ENCODE results near the gene PDHB.
"Not testable (repeated sequence)": the region's sequence is repeated elsewhere in the genome, so short reads cannot be mapped to it uniquely, and the experiment has no call there.

Gene PDHB

GRCh38 chr3:58433400-58434167 is at the start of gene PDHB:
PDHB (minus strand) TSS chr3:58433832; CDS start chr3:58433809, 23 bp downstream.
- peak; percentile 38 for DNase-seq

GRCh38 chr3:58482917-58483636 is 49.4 kb upstream of the PDHB start:
- DNase-seq, result no peak

- no peak for DNase-seq
These were observed 46.7 kb upstream of the PDHB start for GRCh38 chr3:58480309-58480708.

DNA sequence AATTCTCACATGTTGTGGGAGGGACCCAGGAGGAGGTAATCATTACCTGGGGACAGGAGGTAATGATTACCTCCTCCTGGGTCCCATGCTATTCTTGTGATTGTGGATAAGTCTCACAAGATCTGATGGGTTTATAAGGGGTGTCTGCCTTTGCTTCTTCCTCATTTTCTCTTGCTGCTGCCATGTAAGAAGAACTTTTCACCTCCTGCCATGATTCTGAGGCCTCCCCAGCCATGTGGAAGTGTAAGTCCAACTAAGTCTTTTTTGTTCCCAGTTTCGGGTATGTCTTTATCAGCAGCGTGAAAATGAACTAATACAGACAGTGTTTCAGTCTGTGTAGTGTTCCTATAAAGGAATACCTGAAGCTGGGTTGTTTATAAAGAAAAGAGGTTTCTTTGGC is 45.1 kb upstream of the PDHB start:
- no peak for DNase-seq

- DNase-seq, result no peak
These were observed 41.4 kb upstream of the PDHB start for GRCh38 chr3:58474967-58475578.

- no peak for DNase-seq
These were observed 40.8 kb upstream of the PDHB start for GRCh38 chr3:58474348-58474911.

DNA sequence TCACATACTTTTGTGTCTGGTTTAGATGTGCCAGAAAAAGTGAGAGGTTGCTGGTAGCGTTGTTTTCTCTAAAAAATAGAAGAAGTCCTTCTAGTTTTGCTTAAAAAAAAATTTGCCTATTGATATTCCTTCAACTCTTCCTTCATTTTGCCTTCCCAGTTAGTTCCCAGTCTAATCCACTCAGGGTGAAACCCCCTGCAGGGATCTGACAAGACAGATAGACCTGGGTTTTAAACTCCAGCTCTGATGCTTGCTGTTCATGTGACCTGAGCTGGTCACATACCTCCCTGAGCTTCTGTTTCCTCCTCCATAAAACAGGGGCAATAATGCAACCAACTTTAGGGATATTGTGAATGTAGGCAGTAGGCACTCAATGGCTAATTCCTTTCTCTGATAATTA is 39.6 kb upstream of the PDHB start:
- no peak for DNase-seq

DNA sequence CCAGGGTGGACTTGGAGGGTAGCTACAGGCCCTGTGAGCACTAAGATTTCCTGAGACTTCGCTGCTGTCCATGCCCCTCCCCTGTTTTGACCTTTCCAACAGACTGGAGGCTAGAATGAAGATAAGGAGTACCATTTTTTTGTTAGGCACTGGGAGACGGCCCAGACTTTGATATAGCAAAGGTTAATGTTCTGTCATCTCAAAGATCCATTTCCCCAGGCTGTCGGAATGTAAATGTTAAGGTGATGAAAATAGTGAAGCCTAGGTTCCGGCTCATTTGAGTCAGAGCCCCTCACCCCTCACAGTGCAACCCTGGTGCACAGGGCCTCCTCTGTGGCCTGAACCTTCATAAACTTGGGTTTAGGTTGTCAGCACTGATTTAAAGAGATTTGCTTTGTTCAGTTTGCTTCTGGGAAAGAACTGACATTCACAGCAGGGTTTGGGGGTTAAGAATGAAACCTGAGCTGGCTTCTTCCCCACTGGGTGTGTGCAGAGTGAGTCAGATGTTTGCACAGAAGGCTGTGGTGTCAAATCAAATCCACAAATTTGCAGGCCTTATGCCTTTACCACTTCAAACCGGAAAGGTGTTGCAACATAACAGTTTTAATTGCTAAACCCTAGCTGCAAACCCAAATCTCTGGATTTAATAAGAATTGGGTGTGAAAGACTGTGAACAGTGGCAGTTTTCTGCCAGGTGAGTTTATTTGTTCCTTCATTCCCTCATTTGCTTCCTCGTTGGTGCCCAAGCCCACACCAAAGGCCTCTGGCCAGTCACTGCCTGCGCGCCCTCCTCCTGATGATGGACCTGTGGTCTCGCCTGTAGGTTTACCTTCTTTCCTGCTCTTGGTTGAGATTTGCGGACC is 37.6 kb upstream of the PDHB start:
- DNase-seq, result peak; percentile 89

DNA sequence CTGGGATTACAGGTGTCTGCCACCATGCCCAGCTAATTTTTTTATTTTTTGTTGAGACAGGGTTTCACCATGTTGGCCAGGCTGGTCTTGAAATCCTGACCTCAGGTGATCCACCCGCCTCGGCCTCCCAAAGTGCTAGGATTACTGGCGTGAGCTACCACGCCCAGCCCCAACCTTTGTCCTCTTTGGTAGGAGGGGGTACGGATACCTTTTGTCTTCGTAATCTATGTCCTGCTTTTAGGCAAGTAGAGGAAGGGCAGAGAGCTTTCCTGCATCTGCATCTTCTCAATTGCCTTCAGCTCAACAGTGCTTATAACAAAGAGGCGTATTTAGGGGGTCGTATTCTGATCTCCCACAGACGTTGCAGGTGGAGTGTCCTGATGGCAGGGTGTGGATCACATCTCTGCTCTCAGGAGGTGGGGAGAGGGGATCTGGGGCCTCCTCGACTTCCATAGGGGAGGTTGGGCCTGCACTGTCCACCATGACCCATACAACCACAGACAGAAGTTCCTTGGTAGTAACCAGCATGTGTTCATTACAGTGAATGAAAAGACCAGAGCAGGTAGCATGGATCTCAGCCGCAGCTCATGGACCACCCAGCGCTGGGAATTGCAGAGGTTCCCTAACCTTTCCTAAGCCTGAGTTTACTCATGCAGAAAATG is 36.9 kb upstream of the PDHB start:
- no peak for DNase-seq

DNA sequence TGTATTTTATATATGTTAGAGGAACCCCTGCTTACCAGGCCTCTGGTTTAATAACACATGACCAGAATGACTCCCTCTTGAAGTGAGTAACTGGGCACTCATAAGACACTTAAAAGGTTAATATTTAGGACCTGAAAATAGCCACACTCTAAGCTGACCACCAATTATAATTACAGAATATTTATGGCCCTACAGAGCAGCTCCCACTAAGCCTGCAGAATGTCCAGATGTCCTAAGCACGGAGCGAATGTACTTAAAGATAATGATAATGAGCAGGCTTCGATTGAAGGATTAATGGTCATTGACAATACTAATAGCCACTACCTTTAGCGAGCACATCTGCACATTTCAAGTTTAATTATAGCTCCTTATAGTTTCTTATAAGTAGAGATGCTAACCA is 35.5 kb upstream of the PDHB start:
- no peak for DNase-seq

GRCh38 chr3:58466899-58467563 is 33.4 kb upstream of the PDHB start:
- DNase-seq, result no peak

- DNase-seq, result no peak
These were observed 31.2 kb upstream of the PDHB start for GRCh38 chr3:58464866-58465265.

- no peak for DNase-seq
These were observed 30.3 kb upstream of the PDHB start for GRCh38 chr3:58463942-58464271.

- DNase-seq, result peak; percentile 39
These were observed 29.7 kb upstream of the PDHB start for GRCh38 chr3:58463181-58463941.

DNA sequence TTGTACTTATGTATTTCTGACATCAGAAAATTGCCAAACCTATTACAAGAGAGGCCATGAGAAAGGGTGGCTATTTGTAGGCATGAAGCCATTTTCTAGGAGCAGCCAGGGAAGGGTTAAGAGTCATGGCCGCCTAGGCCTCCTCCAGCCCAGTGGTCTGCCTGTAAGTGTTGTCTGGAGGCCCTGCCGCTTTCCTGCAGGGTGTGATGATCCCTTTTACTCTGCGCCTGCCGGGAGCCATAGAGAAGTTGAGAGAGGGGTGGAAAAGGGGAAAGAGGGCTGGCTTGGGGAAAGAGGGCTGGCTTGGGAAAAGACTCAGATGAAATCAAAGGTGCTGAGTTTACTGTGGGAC is 29.2 kb upstream of the PDHB start:
- DNase-seq, result no peak

DNA sequence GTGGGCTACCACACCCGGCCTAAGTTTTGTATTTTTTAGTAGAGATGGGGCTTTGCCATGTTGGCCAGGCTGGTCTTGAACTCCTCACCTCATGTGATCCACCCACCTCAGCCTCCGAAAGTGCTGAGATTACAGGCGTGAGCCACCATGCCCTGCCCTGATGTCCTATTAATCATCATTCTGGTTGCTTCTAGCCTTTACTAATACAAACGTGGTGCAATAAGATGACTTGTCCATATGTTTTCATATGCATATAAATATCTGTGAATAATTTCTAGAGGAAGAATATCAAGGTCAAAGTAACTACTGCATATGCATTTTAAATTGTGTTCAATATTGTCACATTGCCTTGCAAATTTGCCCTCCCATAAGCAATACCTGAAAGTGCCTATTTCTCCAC is 25.5 kb upstream of the PDHB start:
- DNase-seq, result no peak

DNA sequence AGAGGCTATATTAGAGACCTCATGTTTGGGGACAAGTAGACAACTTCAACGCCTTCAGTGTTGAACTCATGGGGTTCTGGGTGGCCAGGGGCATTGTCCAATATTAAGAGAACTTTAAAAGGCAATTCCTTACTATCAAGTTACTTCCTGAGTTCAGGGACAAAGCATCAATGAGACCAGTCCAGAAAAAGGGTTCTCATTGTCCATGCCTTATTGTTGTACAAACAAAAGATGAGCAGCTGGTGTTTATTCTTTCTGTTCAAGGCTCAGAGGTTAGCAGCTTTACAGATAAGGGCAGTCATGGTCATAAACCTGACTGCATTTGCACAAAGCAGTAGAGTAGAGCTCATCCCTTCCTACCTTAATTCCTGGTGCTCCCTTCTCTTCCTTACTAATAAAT is 18.5 kb upstream of the PDHB start:
- peak; percentile 39 for DNase-seq

GRCh38 chr3:58441514-58442450 is 8.2 kb upstream of the PDHB start:
- no peak for DNase-seq

GRCh38 chr3:58440996-58441355 is 7.3 kb upstream of the PDHB start:
- DNase-seq, result not testable (repeated sequence)

DNA sequence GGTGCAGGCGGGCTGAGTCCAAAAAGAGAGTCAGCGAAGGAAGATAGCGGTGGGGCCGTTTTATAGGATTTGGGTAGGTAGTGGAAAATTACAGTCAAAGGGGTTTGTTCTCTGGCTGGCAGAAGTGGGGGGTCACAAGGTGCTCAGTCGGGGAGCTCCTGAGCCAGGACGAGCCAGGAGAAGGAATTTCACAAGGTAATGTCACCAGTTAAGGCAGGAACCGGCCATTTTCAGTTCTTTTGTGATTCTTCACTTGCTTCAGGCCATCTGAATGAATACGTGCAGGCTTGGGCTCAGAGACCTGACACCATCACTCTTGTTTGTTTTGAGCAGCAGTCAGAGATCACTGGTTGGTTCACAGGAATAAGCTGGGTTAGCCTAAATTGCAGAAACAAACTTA is 3.6 kb upstream of the PDHB start:
- not testable (repeated sequence) for DNase-seq

Measured in NCI-H748 treated with DMSO at 0.1 percent for 48 hours (cell line).